ENCODE measurements around the gene PSMB8.

PSMB8 gene

DNA sequence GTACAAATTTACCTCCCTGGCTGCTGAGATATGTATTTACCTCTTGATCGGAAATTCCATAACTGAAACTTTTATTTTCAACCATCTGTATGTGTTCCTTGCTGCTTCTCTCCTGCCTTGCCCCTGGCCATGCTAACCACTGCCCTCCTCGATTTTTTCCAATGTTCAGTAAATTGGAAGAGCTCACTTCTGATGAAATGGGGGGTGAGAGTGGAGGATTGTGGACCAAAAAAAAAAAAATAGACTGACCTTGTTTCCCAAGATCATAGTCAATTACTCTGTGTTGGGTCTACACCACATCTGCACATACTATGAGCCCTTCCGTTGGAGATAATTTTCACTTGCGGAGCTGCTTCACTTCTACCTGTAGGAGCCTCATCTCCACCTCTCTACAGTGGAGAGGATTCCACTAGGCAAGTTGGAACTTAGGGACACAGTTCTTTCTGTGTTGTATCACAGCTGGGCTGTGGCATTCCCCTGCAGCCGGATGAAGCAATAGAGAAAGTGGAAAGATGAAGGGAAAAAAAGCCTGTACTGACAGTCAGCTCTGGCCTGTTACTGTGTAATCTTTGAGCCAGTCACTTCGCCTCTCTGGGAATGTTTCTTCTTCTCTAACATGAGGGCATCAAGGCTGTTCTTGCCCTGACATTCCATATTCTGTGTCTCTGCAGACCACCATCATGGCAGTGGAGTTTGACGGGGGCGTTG is 11.8 kb upstream of the PSMB8 start:
- DNase-seq (ENCODE audit: low read depth): no peak

DNA sequence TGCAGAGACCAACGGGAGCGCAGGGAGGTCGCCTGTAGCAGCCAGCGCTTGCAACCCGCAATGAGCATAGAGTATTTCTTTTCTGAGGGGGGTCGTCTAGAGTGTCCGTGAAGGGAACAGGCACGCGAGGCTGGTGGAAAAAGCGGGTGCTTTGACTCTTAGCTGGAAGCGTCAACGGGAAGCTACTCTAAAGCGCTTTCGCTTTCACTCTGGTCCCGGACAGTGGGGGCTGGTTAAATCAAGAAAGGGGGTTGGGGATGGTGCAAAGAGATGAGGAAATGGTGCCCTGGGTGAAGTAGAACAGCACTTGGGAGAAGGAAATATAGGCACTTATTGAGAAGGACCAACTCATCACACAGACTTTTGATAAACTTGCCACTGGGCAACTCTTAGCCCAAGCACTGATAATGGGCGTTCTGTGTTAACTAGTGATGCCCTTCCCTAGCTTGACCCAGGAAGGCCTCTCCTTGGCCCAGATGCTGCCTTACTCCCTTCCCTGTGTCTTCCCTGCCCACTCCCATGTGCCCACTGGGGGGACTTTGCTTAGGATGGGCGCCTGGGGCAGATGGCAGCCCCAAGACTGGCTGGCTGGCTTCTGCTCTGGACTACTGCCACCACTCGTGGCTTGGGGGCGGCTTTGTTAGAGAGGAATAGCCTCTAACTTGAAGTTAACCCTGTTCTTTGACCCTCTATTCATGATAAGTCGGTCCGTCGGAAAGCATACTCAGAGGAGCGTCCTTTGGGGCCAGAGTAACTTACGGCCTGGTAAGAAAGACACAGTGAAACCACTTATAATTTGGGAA is 10.7 kb upstream of the PSMB8 start:
- DNase-seq (ENCODE audit: low read depth): no peak

DNA sequence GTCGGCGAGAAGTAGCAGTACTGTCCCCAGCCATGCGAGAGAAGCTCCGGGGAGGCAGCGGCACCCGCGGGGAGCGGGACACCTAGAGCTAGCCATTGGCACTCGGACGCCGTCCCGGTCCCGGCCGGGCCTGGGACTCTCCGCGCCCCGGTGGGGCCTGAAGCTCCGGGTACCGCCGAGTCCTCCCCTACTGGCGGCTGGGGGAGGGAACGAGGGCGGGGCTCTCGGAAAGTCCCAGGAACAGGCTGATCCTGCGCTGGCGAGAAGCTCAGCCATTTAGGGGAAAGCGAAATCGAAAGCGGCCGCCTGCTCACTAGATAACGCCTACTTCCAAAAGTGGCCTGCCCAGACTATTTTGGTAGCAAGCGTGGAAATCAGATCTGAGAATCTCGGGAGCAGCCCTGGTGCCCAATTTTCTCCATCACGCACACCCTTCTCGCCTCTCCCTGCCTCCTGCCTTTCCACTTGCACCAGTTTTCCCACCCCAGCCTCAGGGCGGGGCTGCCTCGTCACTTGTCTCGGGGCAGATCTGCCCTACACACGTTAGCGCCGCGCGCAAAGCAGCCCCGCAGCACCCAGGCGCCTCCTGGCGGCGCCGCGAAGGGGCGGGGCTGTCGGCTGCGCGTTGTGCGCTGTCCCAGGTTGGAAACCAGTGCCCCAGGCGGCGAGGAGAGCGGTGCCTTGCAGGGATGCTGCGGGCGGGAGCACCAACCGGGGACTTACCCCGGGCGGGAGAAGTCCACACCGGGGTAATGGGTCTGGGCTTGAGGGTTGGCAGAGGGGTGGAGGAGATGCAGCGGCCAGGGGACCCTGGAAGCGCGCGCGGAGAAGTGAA is 9.9 kb upstream of the PSMB8 start, which contains the start of the genes PSMB9 and TAP1:
Gene PSMB9, plus strand, starts transcription at position 652 of the 835 bp plus-strand sequence. Its CDS starts 38 bp downstream, at position 690.
Gene TAP1, minus strand, starts transcription at position 164 of the 835 bp plus-strand sequence. Its CDS starts 68 bp downstream, at position 96.
- peak; percentile 57 for DNase-seq (ENCODE audit: low read depth)

DNA sequence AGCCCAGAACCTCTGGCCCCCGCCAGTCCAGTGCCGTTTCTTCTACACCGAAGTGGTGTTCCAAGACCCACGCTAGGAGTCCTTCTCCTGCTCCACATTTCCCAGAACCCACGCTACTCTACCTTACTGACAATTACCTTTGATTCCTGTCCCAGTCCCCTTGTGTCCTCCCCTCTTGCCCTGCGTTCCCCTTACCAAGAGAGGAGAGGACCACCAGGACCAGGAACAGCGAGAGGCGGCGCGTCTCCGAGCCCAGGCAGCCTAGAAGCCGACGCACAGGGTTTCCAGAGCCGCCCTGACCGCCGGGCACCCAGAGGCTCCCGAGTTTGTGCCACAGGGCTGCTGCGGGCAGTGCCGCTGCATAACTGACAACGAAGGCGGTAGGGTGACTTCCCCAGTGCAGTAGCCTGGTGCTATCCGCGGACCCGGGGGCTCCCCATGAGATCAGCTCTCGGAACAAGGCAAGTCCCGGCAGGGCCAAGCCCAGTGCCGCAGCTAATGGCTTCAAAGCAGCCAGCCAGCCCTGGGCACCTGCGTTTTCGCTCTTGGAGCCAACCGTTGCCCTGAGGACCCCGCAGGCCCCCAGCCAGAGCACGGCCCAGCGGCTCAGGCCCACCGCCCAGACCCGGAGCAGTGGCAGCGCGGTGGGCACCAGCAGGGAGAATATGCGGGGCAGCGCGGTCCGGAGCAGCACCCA is 9.1 kb upstream of the PSMB8 start:
- DNase-seq (ENCODE audit: low read depth): no peak

DNA sequence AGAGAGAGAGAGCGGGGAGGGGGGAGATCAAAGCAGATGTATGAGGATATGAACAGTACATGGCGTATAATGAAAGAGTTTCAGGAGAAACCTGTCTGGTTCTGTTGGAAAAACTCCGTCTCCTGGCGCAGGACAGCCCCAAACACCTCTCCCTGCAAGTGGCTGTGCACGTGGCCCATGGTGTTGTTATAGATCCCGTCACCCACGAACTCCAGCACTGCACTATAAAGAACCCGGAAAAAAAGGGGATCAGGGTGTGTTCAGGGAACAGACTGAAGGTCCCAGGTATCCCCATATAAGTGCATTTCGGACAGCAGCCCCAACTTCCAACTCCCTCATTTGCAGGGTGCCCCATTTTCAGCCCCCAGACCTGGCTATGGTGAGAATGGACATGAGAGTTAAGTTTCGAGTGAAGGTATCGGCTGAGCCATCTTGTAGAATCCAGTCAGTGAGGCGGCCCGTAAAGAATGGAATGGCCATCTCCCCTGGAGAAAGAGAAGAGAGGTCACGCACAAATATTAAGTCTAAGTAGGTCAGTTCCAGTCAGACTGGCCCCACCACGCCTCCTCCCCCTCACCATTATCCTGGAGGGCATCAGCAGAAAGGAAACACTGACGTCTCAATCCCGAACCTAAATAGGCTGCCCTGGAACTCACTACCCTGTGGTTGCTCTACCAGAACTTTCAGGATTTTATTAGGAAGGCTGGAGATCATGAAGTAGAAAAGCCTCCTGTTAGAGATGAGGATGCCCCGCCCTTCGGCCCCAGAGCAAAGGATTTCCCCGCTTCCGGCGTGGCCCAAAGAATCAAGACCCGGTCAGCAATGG is 8.4 kb upstream of the PSMB8 start:
- no peak for DNase-seq (ENCODE audit: low read depth)

DNA sequence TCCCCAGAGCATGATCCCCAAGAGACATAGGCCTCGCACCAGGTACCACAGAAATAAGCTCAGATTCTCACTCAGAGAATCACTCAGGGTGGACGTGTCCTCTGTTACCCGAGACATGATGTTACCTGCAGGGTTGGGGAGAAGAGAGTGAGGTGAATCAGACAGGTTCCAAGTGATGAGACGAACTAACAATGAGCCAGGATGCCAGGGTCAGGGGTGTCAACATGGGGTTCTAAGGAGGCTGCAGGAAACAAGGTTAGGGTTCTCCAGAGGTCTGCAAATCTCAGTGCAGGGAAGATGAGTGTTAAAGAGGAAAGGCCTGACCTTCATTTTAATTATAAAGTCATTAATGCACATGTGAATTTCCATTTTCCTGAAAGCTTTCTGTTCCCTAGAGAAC is 7.2 kb upstream of the PSMB8 start:
- DNase-seq (ENCODE audit: low read depth): no peak

DNA sequence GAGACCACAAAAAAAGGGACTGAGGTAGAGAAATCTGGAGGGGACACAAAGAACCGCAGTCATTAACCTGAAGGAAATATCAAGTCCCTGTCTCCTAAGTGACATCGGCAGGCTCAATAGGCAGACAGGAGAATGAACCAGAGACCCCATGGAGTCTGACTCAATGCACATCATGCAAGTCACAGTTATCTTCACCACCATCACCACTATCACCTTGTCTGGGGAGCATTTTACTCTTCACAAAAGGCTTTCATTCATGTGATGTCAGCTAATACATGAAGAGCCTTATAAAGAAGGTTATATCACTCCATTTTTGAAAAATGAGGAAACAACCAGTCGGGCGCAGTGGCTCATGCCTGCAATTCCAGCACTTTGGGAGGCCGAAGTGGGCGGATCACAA is 5.3 kb upstream of the PSMB8 start:
- no peak for DNase-seq (ENCODE audit: low read depth)

DNA sequence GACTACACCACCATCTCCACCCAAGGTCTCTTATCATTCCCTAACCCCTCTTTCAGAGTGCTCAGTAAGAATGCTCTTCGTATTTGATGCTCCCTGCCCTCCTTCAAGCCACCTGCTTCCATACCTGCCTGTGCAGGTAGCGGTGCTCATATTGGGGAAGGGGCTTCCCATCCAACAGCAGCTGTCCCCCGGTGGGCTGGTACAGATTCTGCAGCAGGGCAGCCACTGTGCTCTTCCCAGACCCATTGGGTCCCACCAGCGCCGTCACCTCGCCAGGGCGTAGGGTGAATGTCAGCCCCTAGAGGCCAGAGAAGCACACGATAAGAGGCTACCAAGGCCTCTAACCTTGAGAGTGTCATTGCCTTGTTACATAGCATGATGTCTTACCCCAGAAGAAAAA is 3.9 kb upstream of the PSMB8 start:
- DNase-seq (ENCODE audit: low read depth): no peak

DNA sequence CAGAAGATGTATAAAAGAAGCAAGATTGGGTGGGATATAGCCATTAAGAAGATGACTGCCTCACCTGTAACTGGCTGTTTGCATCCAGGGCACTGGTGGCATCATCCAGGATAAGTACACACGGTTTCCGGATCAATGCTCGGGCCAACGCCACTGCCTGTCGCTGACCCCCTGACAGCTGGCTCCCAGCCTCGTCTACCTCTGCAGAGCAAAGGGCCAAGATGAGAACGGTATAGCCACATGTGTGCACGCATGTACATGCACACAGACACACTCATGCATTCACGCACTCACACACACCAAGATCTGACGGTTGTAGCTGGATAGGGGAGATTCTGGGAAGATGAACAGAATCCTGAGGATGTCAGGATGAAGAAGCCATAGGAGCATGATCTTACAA is 3.2 kb upstream of the PSMB8 start:
- DNase-seq (ENCODE audit: low read depth): no peak

DNA sequence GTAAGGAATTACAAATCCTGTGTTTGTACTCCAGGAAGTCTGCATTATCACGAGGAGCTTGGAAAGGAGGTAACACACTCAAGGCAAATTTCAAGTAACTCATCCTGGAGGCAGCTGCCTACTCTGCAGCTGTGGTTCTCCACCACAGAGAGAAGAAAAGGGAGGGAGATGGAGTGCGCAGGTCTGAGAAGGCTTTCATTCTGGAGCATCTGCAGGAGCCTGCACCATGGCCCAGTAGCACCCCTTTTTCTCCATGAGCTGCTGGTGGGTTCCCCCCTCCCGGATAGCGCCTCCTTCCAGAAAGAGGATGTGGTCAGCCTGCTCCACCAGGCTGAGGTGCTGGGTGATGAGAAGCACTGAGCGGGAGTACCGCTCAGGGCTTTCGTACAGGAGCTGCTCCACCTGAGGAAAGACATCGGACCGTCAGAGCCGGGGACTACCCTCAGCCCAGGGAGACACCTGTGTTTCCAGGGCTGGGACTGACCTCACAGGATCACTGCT is 1.6 kb upstream of the PSMB8 start:
- no peak for DNase-seq (ENCODE audit: low read depth)

DNA sequence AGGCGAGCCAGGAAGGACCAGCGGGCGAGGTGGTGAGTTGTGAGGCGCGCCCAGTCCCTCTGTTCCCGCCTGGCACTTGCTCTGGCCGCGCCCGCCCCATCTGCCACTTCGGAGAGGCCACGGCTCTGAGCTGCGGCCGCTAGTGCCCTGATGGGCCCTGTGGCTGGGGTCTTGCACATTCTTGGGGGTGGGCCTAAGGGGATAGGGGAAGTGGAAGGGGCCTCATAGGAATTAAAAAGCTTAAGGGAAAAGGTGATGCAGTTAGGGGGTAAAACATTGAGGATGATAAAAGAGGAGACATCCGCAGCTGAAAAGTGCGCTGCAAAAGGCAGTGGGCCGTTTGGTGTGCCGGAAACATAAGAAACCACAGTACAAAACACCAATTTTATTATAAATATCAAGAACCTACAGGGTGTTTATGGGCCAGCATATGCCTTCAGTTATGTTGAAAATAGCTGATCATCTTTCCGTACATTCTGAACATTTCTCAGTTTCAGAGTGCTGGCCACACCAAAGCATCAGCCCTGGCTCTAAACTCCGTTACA is 1.1 kb upstream of the PSMB8 start:
- no peak for DNase-seq (ENCODE audit: low read depth)

DNA sequence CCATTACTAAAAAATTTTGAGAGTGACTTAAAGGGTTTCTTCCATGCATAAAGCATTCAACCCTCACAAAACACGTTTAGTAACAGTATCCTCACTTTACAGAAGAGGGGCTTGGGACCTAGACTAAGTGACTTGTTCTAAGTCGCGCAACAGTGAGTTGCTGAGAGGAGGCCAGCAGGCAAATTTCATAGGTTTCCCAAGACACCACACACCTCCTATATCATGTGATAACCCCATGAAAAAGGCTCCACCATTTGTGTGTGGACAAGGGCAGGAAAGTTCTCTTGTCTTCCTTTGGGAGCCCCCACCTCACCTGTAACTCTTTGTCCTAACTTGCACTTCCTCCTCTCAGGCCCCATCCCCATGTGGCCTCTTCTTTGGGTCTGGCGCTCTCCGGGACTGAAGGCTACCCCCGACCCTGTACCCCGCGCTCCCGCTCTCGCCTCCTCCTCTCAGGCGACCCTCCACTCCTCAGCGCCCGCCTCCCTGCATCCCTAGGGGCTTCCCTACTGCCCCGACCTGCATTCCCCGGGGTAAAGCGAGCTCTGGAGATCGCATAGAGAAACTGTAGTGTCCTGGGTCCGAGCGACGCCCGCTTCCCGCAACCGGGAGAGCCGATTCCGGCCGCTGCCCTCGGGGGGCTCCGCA is 392 bp downstream of the PSMB8 start:
- DNase-seq (ENCODE audit: low read depth): no peak

DNA sequence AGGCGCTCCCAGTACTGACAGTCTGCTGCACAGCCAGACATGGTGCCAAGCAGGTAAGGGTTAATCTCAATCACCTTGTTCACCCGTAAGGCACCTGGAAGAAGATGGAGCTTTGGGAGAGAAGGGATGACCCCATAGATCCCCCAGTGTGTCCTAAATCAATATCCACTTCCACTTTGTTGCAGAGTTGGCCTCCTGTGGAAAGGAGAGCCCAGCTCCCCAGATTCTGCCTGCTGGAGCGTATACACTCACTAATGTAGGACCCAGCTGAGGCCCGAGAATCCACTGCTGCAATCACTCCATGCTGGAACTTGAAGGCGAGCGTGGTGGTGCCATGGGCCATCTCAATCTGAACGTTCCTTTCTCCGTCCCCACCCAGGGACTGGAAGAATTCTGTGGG is 1.2 kb downstream of the PSMB8 start:
- DNase-seq (ENCODE audit: low read depth): no peak

DNA sequence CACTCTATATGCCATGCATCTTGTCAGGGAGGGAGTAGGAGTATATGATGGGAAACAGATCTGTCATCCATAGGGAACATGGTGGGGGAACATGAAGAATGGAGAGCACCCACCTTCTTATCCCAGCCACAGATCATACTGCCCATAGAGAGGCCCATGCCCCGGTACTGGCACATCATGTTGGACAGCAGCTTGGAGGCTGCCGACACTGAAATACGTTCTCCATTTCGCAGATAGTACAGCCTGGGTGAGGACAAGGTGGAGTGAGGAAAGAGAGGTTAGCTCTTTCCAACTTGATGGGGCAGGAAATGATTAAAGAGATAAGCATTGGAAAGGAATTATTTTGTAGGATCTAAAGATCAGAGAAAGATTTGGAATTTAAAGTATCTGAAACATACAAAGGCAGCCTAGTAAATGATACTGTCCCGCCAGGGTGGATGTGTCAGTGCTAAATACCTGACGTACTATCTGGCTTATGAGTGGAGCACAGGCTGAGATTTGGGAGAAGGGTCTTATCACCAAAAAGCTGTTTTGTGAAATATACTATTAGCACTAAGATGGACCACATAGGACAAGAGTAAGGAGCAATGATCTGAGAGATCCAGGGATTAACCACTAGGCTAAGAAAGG is 1.7 kb downstream of the PSMB8 start:
- DNase-seq (ENCODE audit: low read depth): no peak

DNA sequence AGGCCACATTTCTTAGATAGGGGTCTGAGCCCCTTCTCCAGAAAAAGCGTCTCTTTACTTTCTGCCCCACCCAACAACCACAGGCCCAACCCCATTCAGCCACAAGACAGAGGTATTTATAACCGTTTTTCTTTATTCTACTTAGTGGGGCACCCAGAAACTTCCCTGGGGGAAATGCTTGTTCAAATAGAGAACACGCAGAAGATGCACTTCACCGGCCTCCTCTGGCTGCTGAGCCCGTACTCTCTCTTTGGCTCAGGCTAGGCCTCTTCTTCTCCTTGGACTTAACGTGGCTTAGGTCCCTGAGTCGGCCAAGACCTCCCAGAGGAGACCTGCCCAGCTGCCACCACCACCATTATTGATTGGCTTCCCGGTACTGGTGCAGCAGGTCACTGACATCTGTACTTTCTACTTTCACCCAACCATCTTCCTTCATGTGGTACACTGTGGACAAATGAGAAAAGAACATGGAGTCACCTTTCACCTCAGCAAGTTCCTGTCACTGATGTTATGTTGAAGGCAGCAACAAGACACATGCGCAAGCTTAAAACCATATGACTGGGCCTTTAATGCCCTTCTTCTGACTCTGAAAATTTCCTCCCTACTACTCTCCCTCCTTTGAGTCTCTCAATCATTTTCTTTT is 3.1 kb downstream of the PSMB8 start:
- no peak for DNase-seq (ENCODE audit: low read depth)

DNA sequence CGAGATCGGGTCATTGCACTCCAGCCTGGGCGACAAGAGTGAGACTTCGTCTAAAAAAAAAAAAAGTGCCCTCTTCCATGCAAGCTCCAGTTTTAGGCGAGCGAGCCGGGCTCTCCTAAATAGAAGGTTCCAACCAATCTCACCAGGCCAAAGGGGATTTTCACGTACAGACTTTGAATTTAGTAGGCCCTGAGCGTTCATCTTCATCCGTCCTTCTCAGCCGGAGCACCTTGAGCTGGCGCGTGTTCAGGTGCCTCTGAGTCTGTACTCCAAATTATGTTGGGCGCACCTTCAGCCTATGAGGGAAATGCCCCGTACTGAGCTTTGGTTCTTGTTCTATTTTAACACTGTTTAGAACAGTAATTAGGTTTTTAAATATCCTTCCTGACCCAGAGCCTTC is 4.5 kb downstream of the PSMB8 start:
- no peak for DNase-seq (ENCODE audit: low read depth)

DNA sequence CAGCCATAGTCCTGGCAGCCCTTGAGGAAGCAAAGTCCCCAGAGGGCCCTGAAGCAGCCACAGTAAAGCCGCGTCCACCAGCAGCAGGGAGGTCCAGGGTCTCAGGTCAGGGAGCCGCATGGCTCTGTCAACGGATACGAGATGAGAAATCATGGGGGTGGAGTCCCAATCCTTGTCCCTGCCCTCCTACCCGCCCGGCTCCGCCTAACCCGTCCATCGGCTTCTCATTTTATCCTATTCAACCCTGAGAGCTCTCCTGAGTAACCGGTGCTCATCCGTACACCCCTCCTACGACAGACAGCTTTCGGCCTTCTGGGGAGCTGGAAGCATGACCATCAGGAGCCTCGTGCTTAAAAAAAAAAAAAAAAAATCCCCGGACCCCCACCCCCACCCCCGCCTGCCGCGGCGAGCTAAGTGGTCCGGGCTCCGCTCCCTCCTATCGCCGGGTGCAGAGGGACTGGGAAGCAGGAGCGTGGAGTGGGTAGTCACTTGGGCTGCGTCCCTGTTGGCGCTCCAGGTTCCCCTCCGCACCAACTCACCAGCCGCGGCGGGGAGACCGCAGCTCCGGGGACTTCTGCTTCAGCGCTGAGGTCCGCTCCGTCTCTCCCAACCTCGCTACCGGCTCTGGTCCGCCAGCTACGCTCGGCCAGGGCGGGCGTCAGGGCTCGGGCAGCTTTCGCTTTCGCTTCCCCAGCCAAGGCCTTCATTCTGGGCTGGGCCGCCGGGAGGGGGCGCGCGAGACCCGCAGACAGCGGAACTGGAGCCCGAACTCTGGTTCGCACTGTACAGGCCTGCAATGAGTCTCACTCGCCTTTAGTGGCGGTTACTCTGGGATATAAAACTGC is 5.5 kb downstream of the PSMB8 start, which contains the start of gene TAP2:
Gene TAP2, minus strand, starts transcription at position 626 of the 845 bp plus-strand sequence. Its CDS starts 506 bp downstream, at position 120.
- DNase-seq (ENCODE audit: low read depth): peak; percentile 68

DNA sequence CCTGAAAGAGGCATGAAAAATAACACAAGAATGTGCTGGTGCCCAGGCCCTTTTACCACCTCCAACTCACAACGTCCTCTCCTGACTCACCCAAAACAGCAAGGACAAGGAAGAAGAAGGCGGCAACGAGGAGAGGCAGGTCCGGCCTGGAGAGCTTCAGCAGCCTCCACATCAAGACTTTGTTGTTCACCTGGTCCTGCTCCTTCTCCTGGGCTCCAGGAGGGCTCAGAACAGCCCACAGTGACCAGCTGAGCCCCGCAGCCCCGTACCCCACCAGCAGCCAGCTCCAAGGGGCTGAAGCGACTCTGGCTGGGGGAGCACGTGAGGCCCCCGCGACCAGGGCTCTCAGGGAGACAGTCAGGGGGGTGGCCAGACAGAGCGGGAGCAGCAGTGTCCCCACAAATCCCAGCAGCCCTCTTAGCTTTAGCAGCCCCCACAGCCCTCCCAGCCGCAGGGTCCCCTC is 6.2 kb downstream of the PSMB8 start:
- no peak for DNase-seq (ENCODE audit: low read depth)
